K562 (cell line): Measurements from ENCODE around the gene ABHD8. TPM values are rescaled to one million over a fixed set of nuclear protein-coding genes. Genes with fewer than 3 reads are reported as not detected.

ENCODE experiments used
- CC2D1A ChIP-seq: fragments of 450-650 bp; IDR thresholded peaks from 2 replicates; pipeline ENCODE4 v1.6.1; 2017; ENCODE audit warnings: mild to moderate bottlenecking
- FOSL1 ChIP-seq: fragments of 200-800 bp; sonication (Bioruptor generic); conservative IDR thresholded peaks from 2 replicates; pipeline ENCODE4 v1.6.1; 2016; ENCODE audit warnings: missing genetic modification characterization, missing compliant biosample characterization
- GTF2A2 ChIP-seq: IDR thresholded peaks from 2 replicates; pipeline ENCODE4 v1.6.1; 2016; ENCODE audit warnings: mild to moderate bottlenecking, missing genetic modification characterization, missing compliant biosample characterization
- SLC30A9 ChIP-seq: fragments of 250-450 bp; sonication (Bioruptor Pico); IDR thresholded peaks from 2 replicates; pipeline ENCODE4 v1.8.0; 2022; ENCODE audit warnings: mild to moderate bottlenecking, moderate library complexity
- XRCC5 ChIP-seq: fragments of 200-400 bp; formaldehyde crosslinking; IDR thresholded peaks from 2 replicates; pipeline ENCODE4 v1.6.1; 2017; ENCODE audit warnings: low read depth, mild to moderate bottlenecking, low read length
- YY1 ChIP-seq, 3 experiments: IDR thresholded peaks; 2 replicates each; pipeline ENCODE4 v1.6.1; 2011; ENCODE audit warnings: low read length in 2 of 3, mild to moderate bottlenecking in 2 of 3, moderate library complexity in 2 of 3, borderline replicate concordance in 1 of 3, control low read depth in 1 of 3, low read depth in 1 of 3; ENCODE audit not compliant: insufficient read depth in 3 of 3, insufficient replicate concordance in 2 of 3, control insufficient read depth in 1 of 3, insufficient read length in 1 of 3; ENCODE audit errors: extremely low read depth in 1 of 3
- ZBTB17 ChIP-seq: fragments of 450-650 bp; formaldehyde crosslinking; IDR thresholded peaks from 2 replicates; pipeline ENCODE4 v1.4.0; 2020; ENCODE audit warnings: mild to moderate bottlenecking
- ZNF778 ChIP-seq: fragments of 450-650 bp; formaldehyde crosslinking; IDR thresholded peaks from 2 replicates; pipeline ENCODE4 v1.4.0; 2020; ENCODE audit warnings: mild to moderate bottlenecking, moderate library complexity
- ZSCAN32 ChIP-seq: fragments of 450-650 bp; formaldehyde crosslinking; IDR thresholded peaks from 2 replicates; pipeline ENCODE4 v1.4.0; 2020; ENCODE audit warnings: mild to moderate bottlenecking, moderate library complexity
- polyA plus RNA-seq, 8 experiments: library from polyadenylated mRNA; depleted of rRNA in 4 of 8; stranded (reverse) in 5 of 8; unstranded in 3 of 8; fragments of >200 nt; fragmentation: Nextera tagmentation in 2 of 8; fragmentation: Illumina TruSeq in 1 of 8; extraction: Ambion mirVana in 2 of 8; extraction: Trizol in 1 of 8; gene quantifications; 2 replicates each; pipeline versions ENCODE4 v1.2.1 to v1.2.3, GENCODE V29; 2011 to 2014; ENCODE audit warnings: inconsistent platforms in 1 of 8, missing spikeins in 1 of 8
- total RNA-seq, 7 experiments: library from RNA; depleted of rRNA in 6 of 7; stranded (reverse); fragments of >200 nt in 6 of 7; fragmentation: Illumina TruSeq in 2 of 7; extraction: Trizol in 2 of 7; gene quantifications; 2 replicates each; pipeline versions ENCODE4 v1.2.1 to v1.2.3, GENCODE V29; 2011 to 2021; ENCODE audit warnings: low replicate concordance in 1 of 7
- TF ChIP-seq, protein P1 (sequence below): fragments of 250-450 bp; sonication (Bioruptor Pico); IDR thresholded peaks from 2 replicates; pipeline ENCODE4 v1.5.0; 2021; ENCODE audit warnings: mild to moderate bottlenecking, borderline replicate concordance
- TF ChIP-seq, protein P2 (sequence below): fragments of 250-450 bp; sonication (Bioruptor Pico); IDR thresholded peaks from 2 replicates; pipeline ENCODE4 v1.4.0; 2020; ENCODE audit warnings: mild to moderate bottlenecking, moderate library complexity, borderline replicate concordance
- TF ChIP-seq, protein P3 (sequence below): sonication (generic); formaldehyde crosslinking; IDR thresholded peaks from 2 replicates; pipeline ENCODE4 v1.8.1; 2023; ENCODE audit warnings: mild to moderate bottlenecking, missing genetic modification reagents
- TF ChIP-seq, protein P4 (sequence below): fragments of 150-350 bp; conservative IDR thresholded peaks from 2 replicates; pipeline ENCODE4 v1.6.1; 2014; ENCODE audit warnings: low read length
- TF ChIP-seq, protein P5 (sequence below), 3 experiments: IDR thresholded peaks in 2 of 3; conservative IDR thresholded peaks in 1 of 3; 2 replicates each; pipeline ENCODE4 v1.5.1; 2011 to 2012; ENCODE audit warnings: low read length in 3 of 3, mild to moderate bottlenecking in 3 of 3, control low read depth in 2 of 3, improper control_type of control experiment in 1 of 3, inconsistent platforms in 1 of 3, low read depth in 1 of 3, mixed read lengths in 1 of 3, moderate library complexity in 1 of 3; ENCODE audit not compliant: insufficient read depth in 2 of 3

Gene ABHD8
- total and polyA plus RNA-seq, 9 of the 15 experiments (the other 6 are each of a cell fraction or from before 2014, with no cell fraction given): 0.04 to 6.6 (median 2.0) TPM; not detected in 1

DNA sequence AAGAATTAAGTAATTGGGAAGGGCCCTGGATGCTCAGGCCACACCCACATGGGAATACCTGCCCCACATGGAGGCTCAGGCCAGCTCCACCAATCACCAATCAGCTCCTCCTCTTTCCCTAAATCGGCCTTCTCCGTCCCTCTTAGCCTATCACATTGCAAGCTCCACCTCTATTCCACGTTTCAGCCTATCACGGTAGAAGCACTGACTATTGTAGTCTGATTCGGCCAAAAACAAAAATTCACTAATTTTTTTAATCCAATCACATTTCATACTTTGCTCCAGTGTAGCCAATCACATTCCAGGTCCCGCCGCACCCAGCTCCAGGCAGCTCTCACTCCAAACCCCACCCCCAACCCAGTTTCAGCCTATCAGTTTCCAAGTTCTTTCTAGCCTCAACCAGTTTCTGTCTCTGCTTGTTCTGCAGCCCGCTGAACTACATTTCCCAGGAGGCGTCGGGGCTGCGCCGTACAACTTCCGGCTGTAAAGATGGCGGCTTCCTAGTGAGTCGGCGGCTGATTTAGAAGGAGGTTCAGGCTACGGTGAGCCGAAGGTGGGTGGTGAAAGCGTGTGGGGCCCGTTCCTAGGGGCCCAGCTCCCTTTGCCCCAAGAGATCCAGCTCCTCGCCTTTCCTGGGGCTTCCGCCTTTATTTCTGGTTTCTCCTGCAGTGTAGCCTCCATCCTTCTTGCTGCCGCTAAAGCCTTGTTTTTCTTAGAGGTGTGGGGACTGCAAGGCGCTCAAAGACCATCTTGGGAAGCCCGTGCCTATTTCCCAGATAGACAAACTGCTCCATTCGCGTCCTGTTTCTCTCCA, 36.0 kb downstream of the ABHD8 start, which contains the start of gene BABAM1 (continued):
- TF ChIP-seq, protein P1, sequence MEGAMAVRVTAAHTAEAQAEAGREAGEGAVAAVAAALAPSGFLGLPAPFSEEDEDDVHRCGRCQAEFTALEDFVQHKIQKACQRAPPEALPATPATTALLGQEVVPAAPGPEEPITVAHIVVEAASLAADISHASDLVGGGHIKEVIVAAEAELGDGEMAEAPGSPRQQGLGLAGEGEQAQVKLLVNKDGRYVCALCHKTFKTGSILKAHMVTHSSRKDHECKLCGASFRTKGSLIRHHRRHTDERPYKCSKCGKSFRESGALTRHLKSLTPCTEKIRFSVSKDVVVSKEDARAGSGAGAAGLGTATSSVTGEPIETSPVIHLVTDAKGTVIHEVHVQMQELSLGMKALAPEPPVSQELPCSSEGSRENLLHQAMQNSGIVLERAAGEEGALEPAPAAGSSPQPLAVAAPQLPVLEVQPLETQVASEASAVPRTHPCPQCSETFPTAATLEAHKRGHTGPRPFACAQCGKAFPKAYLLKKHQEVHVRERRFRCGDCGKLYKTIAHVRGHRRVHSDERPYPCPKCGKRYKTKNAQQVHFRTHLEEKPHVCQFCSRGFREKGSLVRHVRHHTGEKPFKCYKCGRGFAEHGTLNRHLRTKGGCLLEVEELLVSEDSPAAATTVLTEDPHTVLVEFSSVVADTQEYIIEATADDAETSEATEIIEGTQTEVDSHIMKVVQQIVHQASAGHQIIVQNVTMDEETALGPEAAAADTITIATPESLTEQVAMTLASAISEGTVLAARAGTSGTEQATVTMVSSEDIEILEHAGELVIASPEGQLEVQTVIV: no peak
- no peak for TF ChIP-seq GTF2A2 (tag)
- TF ChIP-seq, protein P2, sequence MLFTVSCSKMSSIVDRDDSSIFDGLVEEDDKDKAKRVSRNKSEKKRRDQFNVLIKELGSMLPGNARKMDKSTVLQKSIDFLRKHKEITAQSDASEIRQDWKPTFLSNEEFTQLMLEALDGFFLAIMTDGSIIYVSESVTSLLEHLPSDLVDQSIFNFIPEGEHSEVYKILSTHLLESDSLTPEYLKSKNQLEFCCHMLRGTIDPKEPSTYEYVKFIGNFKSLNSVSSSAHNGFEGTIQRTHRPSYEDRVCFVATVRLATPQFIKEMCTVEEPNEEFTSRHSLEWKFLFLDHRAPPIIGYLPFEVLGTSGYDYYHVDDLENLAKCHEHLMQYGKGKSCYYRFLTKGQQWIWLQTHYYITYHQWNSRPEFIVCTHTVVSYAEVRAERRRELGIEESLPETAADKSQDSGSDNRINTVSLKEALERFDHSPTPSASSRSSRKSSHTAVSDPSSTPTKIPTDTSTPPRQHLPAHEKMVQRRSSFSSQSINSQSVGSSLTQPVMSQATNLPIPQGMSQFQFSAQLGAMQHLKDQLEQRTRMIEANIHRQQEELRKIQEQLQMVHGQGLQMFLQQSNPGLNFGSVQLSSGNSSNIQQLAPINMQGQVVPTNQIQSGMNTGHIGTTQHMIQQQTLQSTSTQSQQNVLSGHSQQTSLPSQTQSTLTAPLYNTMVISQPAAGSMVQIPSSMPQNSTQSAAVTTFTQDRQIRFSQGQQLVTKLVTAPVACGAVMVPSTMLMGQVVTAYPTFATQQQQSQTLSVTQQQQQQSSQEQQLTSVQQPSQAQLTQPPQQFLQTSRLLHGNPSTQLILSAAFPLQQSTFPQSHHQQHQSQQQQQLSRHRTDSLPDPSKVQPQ (CRISPR knock-in tag): no peak
- peak; percentile 95 for TF ChIP-seq CC2D1A
- TF ChIP-seq, protein P3, sequence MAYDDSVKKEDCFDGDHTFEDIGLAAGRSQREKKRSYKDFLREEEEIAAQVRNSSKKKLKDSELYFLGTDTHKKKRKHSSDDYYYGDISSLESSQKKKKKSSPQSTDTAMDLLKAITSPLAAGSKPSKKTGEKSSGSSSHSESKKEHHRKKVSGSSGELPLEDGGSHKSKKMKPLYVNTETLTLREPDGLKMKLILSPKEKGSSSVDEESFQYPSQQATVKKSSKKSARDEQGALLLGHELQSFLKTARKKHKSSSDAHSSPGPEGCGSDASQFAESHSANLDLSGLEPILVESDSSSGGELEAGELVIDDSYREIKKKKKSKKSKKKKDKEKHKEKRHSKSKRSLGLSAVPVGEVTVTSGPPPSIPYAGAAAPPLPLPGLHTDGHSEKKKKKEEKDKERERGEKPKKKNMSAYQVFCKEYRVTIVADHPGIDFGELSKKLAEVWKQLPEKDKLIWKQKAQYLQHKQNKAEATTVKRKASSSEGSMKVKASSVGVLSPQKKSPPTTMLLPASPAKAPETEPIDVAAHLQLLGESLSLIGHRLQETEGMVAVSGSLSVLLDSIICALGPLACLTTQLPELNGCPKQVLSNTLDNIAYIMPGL (CRISPR knock-in tag): no peak
- TF ChIP-seq ZNF778 (CRISPR knock-in tag): no peak
- no peak; the same call in 1 of the 2 replicates for TF ChIP-seq FOSL1 (tag)
- TF ChIP-seq SLC30A9 (CRISPR knock-in tag): no peak
- peak; percentile 81 to 98 (median 97) for TF ChIP-seq YY1 (IDR thresholded peaks at IDR 0.05; ENCODE audit: borderline replicate concordance in 1 of 3, control insufficient read depth in 1 of 3, extremely low read depth in 1 of 3, insufficient read depth in 3 of 3, insufficient read length in 1 of 3, insufficient replicate concordance in 2 of 3, low read depth in 1 of 3, low read length in 2 of 3)
- TF ChIP-seq, protein P4, sequence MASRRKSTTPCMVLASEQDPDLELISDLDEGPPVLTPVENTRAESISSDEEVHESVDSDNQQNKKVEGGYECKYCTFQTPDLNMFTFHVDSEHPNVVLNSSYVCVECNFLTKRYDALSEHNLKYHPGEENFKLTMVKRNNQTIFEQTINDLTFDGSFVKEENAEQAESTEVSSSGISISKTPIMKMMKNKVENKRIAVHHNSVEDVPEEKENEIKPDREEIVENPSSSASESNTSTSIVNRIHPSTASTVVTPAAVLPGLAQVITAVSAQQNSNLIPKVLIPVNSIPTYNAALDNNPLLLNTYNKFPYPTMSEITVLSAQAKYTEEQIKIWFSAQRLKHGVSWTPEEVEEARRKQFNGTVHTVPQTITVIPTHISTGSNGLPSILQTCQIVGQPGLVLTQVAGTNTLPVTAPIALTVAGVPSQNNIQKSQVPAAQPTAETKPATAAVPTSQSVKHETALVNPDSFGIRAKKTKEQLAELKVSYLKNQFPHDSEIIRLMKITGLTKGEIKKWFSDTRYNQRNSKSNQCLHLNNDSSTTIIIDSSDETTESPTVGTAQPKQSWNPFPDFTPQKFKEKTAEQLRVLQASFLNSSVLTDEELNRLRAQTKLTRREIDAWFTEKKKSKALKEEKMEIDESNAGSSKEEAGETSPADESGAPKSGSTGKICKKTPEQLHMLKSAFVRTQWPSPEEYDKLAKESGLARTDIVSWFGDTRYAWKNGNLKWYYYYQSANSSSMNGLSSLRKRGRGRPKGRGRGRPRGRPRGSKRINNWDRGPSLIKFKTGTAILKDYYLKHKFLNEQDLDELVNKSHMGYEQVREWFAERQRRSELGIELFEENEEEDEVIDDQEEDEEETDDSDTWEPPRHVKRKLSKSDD: no peak
- TF ChIP-seq, protein P5, sequence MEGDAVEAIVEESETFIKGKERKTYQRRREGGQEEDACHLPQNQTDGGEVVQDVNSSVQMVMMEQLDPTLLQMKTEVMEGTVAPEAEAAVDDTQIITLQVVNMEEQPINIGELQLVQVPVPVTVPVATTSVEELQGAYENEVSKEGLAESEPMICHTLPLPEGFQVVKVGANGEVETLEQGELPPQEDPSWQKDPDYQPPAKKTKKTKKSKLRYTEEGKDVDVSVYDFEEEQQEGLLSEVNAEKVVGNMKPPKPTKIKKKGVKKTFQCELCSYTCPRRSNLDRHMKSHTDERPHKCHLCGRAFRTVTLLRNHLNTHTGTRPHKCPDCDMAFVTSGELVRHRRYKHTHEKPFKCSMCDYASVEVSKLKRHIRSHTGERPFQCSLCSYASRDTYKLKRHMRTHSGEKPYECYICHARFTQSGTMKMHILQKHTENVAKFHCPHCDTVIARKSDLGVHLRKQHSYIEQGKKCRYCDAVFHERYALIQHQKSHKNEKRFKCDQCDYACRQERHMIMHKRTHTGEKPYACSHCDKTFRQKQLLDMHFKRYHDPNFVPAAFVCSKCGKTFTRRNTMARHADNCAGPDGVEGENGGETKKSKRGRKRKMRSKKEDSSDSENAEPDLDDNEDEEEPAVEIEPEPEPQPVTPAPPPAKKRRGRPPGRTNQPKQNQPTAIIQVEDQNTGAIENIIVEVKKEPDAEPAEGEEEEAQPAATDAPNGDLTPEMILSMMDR (IDR thresholded peaks at IDR 0.05 in 2 of 3, conservative IDR thresholded peaks at IDR 0.05 in 1 of 3; ENCODE audit: insufficient read depth in 2 of 3, low read depth in 1 of 3, low read length in 3 of 3): no peak
- TF ChIP-seq ZBTB17 (CRISPR knock-in tag): no peak
- no peak for TF ChIP-seq XRCC5
- TF ChIP-seq ZSCAN32 (CRISPR knock-in tag): no peak
